OCI-LY3 (cell line): ENCODE results near the gene CCDC144A.
"Not testable (repeated sequence)": the region's sequence is repeated elsewhere in the genome, so short reads cannot be mapped to it uniquely, and the experiment has no call there.

Experiments used
- H2AFZ ChIP-seq: fragments of 200-600, 300-600 bp; shearing (Covaris generic); 2 replicates; pipeline ENCODE4 v1.6.0; 2014; ENCODE audit warnings: antibody characterized with exemption, low read depth, low read length
- H3K27ac ChIP-seq: fragments of 200-600, 300-600 bp; sonication (generic); 2 replicates; pipeline ENCODE4 v1.5.1; 2014; ENCODE audit warnings: mild to moderate bottlenecking, low read length, moderate library complexity, mixed read lengths
- H3K27me3 ChIP-seq: fragments of 200-600, 300-600 bp; sonication (generic); 2 replicates; pipeline ENCODE4 v1.6.1; 2014; ENCODE audit warnings: low read depth, low read length, mixed read lengths
- H3K36me3 ChIP-seq: fragments of 200-600, 300-600 bp; sonication (generic); replicated peaks from 2 replicates; pipeline ENCODE3; 2014; ENCODE audit warnings: low read depth, low read length, mixed read lengths
- H3K4me1 ChIP-seq: fragments of 300-600, 200-600 bp; sonication (generic); 2 replicates; pipeline ENCODE4 v1.6.1; 2014; ENCODE audit warnings: low read length, mixed read lengths
- H3K4me2 ChIP-seq: fragments of 200-600, 300-600 bp; sonication (generic); 2 replicates; pipeline ENCODE4 v1.6.1; 2014; ENCODE audit warnings: low read length, mixed read lengths
- H3K4me3 ChIP-seq: fragments of 300-600, 200-600 bp; sonication (generic); 2 replicates; pipeline ENCODE4 v1.5.1; 2014; ENCODE audit warnings: antibody characterized with exemption, mild to moderate bottlenecking, low read length, moderate library complexity
- H3K79me2 ChIP-seq: fragments of 300-600, 200-600 bp; shearing (Covaris generic); 2 replicates; pipeline ENCODE4 v1.6.1; 2014; ENCODE audit warnings: mild to moderate bottlenecking, low read length, mixed read lengths
- H3K9ac ChIP-seq: fragments of 300-600, 200-600 bp; shearing (Covaris generic); 2 replicates; pipeline ENCODE4 v1.6.0; 2014; ENCODE audit warnings: mild to moderate bottlenecking, low read length, moderate library complexity
- H3K9me3 ChIP-seq: fragments of 200-600, 300-600 bp; shearing (Covaris generic); 2 replicates; pipeline ENCODE4 v1.6.1; 2014; ENCODE audit warnings: low read length, mixed read lengths; ENCODE audit not compliant: insufficient read depth
- H4K20me1 ChIP-seq: fragments of 200-600, 300-600 bp; sonication (generic); 2 replicates; pipeline ENCODE4 v1.6.1; 2016; ENCODE audit warnings: low read length, mixed read lengths; ENCODE audit not compliant: insufficient read depth
- CTCF ChIP-seq: fragments of 200-600, 300-600 bp; sonication (generic); IDR thresholded peaks from 2 replicates; pipeline ENCODE4 v1.5.1; 2014; ENCODE audit warnings: antibody characterized with exemption, low read length, low read depth
- EZH2phosphoT487 ChIP-seq: fragments of 200-600 bp; shearing (Covaris generic); IDR thresholded peaks from 2 replicates; pipeline ENCODE4 v1.6.1; 2018; ENCODE audit warnings: antibody characterized with exemption, mixed run types, low read depth

Gene CCDC144A

GRCh38 chr17:16818821-16819683 is 129.0 kb downstream of the CCDC144A start:
- Histone ChIP-seq H3K27me3 (no peaks in the 10 kb centered on the region), H3K4me1 (no peaks in the 10 kb centered on the region)

GRCh38 chr17:16820161-16820877 is 130.3 kb downstream of the CCDC144A start:
- Histone ChIP-seq H3K4me1 (no peaks in the 10 kb centered on the region), H3K4me2 (no peak overlapping the region)

More at GRCh38 chr17:16818821-16819683, 129.0 kb downstream of the CCDC144A start:
- H3K36me3 ChIP-seq: no peaks in the 10 kb centered on the region
- no peak overlapping the region for H3K9ac ChIP-seq
- no peaks in the 10 kb centered on the region for H3K79me2 ChIP-seq
- H3K27ac ChIP-seq: no peak overlapping the region
- no peak overlapping the region for H3K4me3 ChIP-seq
- H3K9me3 ChIP-seq: no peaks in the 10 kb centered on the region
- H3K4me2 ChIP-seq: no peak overlapping the region
- H4K20me1 ChIP-seq: no peaks in the 10 kb centered on the region
- H2AFZ ChIP-seq: no peak overlapping the region
- TF ChIP-seq CTCF: no peak
- no peak for TF ChIP-seq EZH2phosphoT487

GRCh38 chr17:16820979-16821543 is 131.0 kb downstream of the CCDC144A start:
- no peak overlapping the region for H3K27ac ChIP-seq
- no peaks in the 10 kb centered on the region for H3K36me3 ChIP-seq
- no peaks in the 10 kb centered on the region for H4K20me1 ChIP-seq
- H3K27me3 ChIP-seq: no peaks in the 10 kb centered on the region
- no peak for TF ChIP-seq EZH2phosphoT487
- H3K4me3 ChIP-seq: no peak overlapping the region
- no peak overlapping the region for H3K4me2 ChIP-seq
- no peak overlapping the region for H3K9ac ChIP-seq
- no peaks in the 10 kb centered on the region for H3K79me2 ChIP-seq
- H3K9me3 ChIP-seq: no peaks in the 10 kb centered on the region
- H2AFZ ChIP-seq: no peak overlapping the region
- H3K4me1 ChIP-seq: no peaks in the 10 kb centered on the region

More at GRCh38 chr17:16820161-16820877, 130.3 kb downstream of the CCDC144A start:
- Histone ChIP-seq H3K9ac (no peak overlapping the region), H3K4me3 (no peak overlapping the region), H2AFZ (no peak overlapping the region), H3K79me2 (no peaks in the 10 kb centered on the region), H3K27me3 (no peaks in the 10 kb centered on the region), H3K9me3 (no peaks in the 10 kb centered on the region), H3K27ac (no peak overlapping the region), H4K20me1 (no peaks in the 10 kb centered on the region), H3K36me3 (no peaks in the 10 kb centered on the region)
- TF ChIP-seq EZH2phosphoT487: no peak
- TF ChIP-seq CTCF: no peak

- not testable (repeated sequence) for H4K20me1 ChIP-seq, H3K4me3 ChIP-seq, H3K9ac ChIP-seq, H3K36me3 ChIP-seq, H3K27ac ChIP-seq, H3K4me1 ChIP-seq, H3K27me3 ChIP-seq, H3K4me2 ChIP-seq, H2AFZ ChIP-seq, H3K9me3 ChIP-seq, H3K79me2 ChIP-seq
Measured at GRCh38 chr17:16822133-16822532, 132.1 kb downstream of the CCDC144A start.

- H3K9ac ChIP-seq, H3K27ac ChIP-seq, H3K4me1 ChIP-seq, H3K27me3 ChIP-seq, H3K9me3 ChIP-seq, H3K4me3 ChIP-seq, H4K20me1 ChIP-seq, H3K4me2 ChIP-seq, H3K36me3 ChIP-seq, H3K79me2 ChIP-seq, H2AFZ ChIP-seq: not testable (repeated sequence)
Measured at GRCh38 chr17:16823768-16824406, 133.8 kb downstream of the CCDC144A start.
